Activated CD4-positive, CD25-positive, alpha-beta regulatory T cell (primary cell): ENCODE results near the gene DNAH9.

Source experiments
- DNase-seq, 4 experiments: peaks; one replicate each; lab custom pipeline; 2025; lab: John Stamatoyannopoulos, UW

Gene DNAH9, protein sequence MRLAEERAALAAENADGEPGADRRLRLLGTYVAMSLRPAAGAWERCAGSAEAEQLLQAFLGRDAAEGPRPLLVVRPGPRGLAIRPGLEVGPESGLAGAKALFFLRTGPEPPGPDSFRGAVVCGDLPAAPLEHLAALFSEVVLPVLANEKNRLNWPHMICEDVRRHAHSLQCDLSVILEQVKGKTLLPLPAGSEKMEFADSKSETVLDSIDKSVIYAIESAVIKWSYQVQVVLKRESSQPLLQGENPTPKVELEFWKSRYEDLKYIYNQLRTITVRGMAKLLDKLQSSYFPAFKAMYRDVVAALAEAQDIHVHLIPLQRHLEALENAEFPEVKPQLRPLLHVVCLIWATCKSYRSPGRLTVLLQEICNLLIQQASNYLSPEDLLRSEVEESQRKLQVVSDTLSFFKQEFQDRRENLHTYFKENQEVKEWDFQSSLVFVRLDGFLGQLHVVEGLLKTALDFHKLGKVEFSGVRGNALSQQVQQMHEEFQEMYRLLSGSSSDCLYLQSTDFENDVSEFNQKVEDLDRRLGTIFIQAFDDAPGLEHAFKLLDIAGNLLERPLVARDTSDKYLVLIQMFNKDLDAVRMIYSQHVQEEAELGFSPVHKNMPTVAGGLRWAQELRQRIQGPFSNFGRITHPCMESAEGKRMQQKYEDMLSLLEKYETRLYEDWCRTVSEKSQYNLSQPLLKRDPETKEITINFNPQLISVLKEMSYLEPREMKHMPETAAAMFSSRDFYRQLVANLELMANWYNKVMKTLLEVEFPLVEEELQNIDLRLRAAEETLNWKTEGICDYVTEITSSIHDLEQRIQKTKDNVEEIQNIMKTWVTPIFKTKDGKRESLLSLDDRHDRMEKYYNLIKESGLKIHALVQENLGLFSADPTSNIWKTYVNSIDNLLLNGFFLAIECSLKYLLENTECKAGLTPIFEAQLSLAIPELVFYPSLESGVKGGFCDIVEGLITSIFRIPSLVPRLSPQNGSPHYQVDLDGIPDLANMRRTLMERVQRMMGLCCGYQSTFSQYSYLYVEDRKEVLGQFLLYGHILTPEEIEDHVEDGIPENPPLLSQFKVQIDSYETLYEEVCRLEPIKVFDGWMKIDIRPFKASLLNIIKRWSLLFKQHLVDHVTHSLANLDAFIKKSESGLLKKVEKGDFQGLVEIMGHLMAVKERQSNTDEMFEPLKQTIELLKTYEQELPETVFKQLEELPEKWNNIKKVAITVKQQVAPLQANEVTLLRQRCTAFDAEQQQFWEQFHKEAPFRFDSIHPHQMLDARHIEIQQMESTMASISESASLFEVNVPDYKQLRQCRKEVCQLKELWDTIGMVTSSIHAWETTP (N-terminal part only)

DNA sequence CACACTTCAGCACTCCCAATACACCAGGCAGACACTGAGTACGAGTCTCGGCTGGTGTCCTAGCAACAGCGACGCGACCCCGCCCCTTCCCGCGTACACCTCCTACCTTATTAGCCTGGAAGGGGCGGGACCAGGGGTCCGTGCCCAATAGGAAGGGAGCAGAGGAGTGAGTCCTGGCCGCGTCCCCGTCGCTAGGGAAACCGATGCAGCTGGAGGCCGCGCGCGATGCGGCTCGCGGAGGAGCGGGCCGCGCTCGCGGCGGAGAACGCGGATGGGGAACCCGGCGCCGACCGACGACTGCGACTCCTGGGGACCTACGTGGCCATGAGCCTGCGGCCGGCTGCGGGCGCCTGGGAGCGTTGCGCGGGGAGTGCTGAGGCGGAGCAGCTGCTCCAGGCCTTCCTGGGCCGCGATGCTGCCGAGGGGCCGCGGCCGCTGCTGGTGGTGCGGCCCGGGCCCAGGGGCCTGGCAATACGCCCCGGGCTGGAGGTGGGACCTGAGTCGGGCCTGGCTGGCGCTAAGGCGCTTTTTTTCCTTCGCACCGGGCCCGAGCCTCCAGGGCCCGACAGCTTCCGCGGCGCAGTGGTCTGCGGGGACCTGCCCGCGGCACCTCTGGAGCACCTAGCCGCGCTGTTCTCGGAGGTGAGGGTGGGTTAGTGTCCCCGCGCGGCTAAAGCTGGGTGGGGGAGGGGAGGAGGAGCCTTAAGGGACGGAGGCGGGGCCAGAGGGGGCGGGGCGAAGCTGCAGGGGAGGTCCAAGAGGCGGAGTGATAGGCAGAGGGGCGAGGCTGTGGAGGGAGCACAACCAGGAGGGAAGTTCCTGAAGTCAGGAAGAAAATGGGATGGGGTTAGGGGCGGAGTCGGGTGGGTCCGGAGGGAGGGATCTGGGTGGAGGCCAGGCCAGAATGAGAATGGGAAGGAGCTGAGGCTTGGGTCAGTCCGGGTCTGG lies at the start of gene DNAH9:
Gene DNAH9 (plus strand): TSS at position 197 of the 948 bp plus-strand sequence. CDS start 29 bp downstream, at position 226.
- DNase-seq = no peak

DNA sequence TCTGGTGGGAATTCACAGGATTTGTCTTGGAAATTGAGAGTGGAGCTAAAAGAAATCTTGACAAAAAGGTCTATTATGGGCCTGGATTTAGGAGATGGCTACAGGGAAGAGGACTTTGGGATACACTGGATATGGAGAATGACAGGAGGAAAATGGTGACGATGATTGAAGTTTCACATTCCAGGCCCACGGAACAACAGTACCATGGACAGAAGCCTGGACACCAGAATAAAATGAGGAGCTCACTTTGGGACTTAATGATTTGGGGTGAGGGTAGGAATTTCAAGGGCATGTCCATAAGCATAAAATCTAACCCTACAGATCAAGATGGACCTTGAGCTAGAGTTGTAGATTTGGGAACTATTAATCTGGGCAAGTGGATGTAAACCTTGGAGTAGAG lies 47.8 kb upstream of the DNAH9 start:
- no peak for DNase-seq

DNA sequence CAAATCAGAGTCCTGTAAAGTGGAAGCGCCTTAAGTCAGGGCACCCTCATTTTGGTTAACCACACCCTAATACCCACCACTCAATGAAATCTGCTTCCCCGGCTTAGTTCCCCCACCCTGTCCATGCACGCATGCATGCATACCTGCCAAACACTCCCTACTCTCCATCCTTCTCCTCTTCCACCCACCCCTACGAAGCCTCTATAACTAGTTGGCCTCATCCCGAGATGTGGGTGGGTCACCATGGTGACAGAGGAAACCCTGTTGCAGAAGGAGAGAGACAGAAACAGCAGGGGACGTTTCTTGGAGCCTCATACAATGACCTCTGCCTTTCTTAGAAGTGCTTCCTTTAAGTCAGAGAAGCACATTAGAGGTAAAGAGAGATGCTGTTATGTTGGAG lies 46.8 kb upstream of the DNAH9 start:
- no peak for DNase-seq

DNA sequence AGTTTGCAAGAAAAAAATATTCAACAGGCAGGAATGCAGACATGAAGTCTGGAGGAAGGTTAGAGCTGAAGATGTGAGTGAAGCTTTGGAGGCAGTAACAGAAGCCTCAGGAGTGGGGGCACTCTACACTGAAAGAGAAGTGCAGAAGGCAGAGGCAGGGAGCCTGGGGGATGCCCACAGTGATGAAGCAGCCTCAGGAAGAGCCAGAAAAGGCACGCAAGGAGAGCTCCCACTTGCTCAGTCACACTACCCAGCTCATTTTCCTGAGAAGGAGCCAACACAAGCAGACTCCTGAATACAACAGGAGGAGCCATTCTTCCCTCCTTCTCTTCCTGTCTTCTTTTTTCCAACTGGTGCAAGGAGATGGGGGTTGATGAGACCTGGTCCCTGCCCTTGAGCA lies 45.1 kb upstream of the DNAH9 start:
- no peak for DNase-seq

DNA sequence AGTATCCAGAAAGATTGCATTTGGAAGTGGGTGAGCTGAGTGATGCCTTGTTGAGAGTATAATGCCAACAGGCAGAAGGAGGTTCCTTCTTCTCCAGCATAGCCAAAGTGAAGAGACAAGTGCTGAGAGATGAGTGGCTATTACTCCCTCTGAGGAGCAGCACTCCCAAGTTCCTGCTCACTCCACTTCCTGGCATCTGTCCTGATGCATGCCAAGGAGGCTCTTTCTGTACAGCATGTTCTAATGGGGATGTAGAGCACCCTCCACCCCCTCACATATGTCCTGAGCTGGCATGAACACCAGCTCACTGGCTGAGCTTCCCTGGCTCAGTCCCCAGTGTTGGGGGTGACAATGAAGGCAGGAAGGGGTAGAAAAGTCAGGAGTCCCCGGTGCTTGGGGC lies 44.2 kb upstream of the DNAH9 start:
- no peak for DNase-seq

DNA sequence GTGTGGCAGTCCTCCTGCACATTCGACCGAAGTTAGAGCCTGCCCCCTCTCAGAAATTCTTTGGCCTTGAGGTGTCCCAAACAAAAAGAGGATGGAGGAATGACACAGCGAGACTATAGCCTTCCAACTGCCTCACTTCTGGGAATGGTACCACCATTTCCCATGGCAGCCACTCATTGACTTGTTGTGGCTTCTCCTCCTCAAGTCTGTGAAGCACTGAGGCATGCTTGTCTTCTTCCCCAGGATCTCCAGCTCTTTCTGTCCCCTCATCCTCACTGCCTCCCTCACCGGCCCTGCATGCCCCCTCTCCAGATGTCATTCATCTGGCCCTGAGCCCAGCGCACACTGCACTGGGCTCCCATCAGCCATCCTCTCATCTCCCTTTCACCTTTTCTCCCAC lies 43.7 kb upstream of the DNAH9 start:
- no peak for DNase-seq

DNA sequence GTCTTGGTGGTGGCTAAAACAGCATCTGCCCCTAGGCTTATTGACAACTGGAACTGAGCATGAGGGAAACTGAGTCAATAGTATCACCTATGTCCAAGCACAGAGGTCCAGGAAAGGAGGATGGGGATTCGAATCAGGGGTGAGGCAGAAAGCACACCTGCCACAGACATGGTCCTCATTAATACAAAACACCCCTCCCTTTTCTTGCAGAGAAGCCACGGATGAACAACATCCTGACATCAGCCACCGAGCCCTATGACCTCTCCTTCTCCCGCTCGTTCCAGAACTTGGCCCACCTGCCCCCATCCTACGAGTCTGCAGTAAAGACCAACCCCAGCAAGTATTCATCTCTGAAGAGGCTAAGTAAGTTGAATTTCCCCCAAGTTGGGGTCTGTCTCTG lies 42.7 kb upstream of the DNAH9 start:
- no peak for DNase-seq

DNA sequence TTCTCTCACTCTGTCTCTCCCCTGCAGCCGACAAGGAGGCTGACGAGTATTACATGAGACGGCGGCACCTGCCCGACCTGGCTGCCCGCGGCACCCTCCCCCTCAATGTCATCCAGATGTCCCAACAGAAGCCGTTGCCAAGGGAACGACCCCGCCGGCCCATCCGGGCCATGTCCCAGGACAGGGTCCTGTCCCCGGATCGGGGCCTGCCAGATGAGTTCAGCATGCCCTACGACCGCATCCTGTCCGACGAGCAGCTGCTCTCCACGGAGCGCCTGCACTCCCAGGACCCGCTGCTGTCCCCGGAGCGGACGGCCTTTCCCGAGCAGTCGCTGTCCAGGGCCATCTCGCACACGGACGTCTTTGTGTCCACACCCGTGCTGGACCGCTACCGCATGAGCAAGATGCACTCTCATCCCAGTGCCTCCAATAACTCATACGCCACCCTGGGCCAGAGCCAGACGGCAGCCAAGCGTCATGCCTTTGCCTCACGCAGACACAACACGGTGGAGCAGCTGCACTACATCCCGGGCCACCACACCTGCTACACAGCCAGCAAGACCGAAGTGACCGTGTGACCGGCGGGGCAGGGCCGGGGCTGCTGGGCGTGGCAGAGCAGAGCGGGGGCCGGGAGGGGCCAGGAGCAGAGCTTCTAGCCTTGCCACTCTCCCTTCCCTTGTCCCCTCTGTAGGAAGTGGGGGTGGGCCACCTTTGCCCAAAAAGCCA lies 40.4 kb upstream of the DNAH9 start:
- DNase-seq = no peak

DNA sequence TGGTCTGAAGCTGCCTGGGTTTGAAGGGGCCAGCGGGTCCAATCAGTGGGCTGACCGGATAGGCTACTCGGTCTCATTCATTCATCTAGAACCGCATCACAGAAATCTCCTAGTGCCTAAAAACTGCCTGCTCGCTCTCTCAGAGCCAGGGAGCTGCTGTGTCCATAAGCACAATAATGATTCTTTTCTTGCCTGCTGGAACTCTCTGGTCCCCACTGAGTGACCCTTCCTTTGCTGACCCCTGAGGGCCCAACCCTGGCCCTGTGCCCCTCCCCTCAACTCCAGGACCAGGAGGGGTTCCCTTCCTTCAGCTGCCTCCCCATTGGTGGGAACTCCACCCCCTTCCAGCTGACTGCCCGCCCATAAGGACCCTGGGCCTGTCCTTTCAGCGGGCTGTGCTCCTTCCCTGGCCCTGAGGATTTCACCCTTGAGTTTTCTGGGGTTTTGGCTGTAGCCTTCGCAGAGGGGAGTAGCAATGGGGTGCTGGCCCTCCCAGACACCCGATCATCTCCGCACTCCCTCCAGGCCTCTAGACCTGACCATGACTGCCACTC lies 39.5 kb upstream of the DNAH9 start:
- DNase-seq = no peak

DNA sequence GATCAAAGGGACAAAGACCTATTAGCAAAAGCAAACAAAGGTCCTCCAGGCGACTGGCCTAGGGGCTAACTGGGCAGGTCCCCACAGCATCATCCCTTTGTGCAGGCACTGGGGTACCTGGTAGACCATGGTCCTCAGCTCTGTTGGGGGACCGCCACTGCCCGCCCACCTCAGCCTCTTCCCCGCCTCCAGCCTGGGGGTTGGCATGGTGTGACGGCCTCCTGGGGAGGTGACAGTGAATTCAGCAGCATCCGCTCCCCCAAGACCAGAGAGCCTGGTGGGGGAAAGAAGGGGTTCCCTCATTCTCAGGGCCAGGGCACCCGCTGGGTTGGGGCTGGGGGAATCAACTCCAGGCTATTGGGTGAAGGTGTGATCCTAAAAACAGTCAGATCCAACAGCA lies 38.7 kb upstream of the DNAH9 start:
- no peak for DNase-seq

DNA sequence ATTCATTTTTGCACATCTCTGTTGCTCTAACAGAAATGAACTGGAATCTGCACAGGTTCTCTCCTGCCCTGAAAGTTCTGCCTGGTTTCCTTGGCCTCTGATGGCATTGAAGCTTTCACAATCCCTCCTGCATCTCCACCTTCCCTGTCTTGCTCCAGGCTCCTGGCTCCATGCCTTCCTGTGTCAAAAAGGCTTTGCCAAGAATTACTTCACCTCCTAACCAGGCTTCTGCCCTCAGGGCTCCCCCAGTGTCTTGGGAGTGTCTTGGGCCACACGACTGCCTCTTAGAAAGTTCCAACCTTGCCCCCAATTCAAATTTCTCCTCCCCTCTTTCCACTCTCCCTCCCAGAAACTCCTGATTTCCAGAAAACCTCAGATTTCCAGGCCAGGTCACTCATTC lies 37.0 kb upstream of the DNAH9 start:
- DNase-seq = no peak

DNA sequence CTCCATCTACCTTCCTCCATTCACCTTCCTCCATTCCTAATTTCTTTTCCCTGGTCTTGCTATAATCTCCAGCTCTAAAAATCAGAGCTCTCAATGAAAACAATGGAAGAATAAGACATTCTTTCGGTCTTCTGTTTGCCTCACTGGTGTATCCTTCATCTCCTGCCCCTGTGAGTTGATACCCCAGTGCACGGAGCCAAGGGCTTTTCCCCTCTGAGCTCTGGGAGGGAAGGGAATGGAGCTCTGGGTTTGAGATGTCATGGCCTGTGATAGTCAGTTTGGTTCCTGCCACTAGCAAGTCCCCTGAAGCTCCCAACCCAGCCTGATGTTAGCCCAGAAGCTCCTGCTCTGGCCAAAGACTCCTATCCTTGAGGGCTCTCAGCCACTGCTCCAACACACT lies 36.6 kb upstream of the DNAH9 start:
- no peak for DNase-seq

DNA sequence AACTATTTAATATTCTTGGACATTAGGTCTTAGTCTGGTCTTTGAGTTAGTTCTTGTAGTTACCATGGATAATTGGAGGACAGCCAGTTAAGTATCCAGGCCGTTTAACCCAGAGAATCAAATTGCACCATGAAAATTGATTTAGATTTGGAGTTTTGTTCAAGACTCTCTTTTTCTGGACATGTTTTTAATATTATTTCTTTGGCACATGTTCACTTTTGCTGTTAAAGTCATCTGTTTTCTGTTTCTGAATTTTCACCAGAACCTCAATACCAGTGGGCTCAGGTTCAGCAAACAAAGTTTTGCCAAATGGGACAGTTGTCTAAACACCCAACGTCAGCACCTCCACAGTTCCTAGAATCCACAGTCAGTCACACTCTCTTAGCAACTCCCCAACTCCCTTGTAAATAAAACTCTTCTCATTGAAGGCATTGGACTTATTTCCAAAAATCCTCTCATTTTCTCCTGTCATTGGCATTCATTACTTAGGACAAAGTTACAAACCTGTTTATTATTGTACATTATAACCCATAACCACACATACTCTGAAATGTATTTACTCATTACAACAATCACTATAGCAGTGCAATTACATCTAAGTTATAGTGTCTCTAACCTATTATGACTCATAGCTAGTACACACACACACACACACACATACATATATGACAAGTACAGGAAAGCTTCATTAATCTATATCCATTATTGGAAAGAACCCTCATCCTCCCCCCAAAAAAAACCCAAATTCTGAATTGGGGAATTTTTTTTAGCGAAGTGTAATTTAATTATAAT lies 33.5 kb upstream of the DNAH9 start:
- DNase-seq = no peak

DNA sequence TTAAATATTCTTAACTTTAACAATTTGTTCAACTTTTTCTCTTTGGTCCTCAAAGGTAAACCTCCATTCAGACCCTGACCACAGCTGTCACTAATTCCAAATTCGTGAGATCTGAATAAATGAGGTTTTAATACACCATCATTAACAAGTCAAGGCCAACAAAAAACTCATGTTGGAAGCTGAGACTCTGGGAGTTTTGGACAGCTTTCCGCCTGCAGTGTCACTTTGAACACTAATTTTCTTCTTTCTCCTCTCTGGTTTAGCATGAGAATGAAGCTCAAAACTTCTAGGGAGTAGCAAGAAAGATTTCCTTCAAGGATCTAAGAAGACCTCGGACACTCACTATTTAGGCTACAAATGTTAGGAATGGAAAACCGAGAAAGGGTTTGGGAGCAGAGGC lies 32.7 kb upstream of the DNAH9 start:
- DNase-seq = no peak

DNA sequence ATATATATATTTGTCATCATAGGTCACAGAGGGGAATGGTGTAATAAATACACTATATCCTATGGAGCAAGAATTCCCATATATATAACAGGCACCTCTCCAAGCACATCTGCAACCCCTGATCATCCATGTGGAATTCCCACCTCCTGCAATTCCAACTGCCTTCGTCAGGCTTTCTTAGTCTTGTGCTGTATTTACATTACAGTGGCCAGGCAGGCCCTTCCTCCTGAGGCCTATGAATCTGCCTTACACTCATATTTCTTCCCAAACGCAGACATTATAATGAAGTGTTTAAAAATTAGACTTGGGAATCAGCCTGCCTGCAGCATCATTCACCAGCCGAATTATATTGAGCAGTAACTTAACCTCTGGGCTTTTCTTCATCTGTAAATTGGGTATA lies 19.3 kb upstream of the DNAH9 start:
- DNase-seq = no peak

DNA sequence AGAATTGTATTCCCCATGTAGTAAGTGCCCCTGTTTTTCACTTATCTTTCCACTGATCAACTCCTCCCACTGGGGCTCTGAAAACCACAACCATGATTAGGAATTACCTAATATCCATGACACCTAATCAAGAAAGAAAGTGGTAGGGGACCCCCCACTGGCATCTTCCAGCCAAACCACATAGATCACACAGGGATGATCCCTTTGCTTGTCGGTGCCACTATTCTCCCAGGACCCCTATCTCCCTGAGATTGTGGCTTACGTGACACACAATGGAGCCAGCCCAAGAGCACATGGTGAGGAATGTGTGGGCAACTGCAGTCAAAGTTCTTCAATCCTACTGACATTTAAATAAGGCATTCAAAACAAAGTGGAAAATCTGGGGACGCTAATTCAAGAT lies 17.6 kb upstream of the DNAH9 start:
- no peak for DNase-seq

DNA sequence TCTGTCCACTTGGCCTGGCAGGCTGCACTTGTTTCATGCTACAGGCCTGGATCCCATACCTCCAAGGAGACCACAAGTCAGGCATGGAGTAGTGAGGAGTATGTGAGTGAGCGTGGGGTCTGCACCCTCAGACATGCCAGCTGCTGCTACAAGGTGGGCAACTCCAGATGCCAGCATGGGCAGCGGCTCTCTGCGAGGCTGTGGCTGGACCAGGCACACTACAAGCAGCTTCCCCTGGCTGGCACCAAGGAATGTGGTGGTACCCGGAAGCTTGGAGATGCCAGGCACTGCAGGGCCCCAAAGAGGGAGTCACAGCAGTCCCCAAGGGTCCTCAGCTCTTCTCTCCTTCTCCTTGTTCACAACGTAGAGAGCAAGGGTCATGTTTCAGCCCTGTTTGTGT lies 16.1 kb upstream of the DNAH9 start:
- no peak for DNase-seq

DNA sequence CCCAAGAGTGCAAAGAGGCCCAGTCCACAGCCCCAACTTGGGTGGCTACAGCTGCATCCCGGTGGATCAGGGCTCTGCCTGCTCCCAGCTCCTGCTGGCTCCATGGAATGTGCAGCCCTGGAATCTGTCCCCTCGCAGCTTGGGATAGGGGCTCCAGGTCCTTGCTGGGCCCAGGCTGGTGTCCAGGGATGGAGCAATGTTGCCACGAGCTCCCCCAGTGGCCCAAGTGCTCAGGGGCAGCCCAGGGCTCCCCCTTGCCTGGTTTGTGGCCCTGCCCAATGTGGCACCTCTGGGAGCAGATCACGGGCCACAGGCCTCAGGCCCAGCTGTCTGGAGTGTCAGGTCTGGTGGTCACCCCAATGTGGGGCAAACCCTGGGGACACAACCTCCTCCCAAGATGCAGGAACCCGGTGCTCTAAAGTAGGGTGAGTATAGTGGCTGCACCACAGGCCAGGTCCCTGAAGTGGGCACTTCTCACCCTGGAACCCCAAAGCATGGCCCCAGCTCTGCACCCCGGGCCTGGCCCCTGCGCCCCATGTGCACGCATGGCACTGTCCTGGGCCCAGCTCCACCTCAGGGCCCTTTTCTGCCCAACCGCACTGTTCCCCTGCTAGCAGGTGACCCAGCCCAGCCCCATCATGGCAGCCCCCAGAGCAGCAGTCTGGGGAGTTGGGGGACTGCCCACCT lies 14.8 kb upstream of the DNAH9 start:
- DNase-seq = no peak

DNA sequence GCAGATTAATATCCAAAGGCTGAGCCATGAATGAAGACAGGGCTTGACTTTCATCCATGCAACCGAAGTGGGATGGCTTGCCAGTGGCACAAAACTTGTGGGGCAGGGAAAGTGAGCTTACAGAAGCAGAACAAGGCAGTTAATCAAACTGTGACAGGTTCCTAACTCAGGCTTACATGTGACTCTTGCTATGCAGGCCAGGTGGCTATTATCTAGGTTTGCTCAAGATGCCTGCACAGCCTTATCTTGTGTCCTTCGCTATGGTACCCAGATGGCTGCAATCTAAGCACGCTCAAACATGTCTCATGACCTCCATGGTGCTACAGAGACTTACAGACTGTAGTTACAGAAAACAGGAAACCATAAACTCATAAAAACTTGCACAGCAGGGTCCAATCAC lies 8.6 kb upstream of the DNAH9 start:
- DNase-seq = no peak
